Colonic mucosa (tissue), 4 donors: Measurements from ENCODE around the gene MRPL54. TPM values are rescaled to one million over a fixed set of nuclear protein-coding genes. Genes with fewer than 3 reads are reported as not detected.

Experiments
- DNase-seq: peaks from one replicate; pipeline ENCODE4 v3.0.0-alpha.2; 2020
- H3K27ac ChIP-seq: fragments of 200-600 bp; one replicate; pipeline ENCODE4 v1.8.0; 2021
- H3K27me3 ChIP-seq: fragments of 200-600 bp; one replicate; pipeline ENCODE4 v1.8.0; 2021
- H3K36me3 ChIP-seq: fragments of 200-600 bp; one replicate; pipeline ENCODE4 v1.8.0; 2021
- H3K4me1 ChIP-seq: fragments of 200-600 bp; one replicate; pipeline ENCODE4 v1.8.0; 2021; ENCODE audit warnings: mild to moderate bottlenecking
- H3K4me3 ChIP-seq: fragments of 200-600 bp; one replicate; pipeline ENCODE4 v1.8.0; 2021
- H3K9ac ChIP-seq, 2 donors: one replicate each; pipeline ENCODE4 v1.7.0; 2013; ENCODE audit warnings: control low read depth in 2 of 2, low read depth in 2 of 2, low read length in 2 of 2
- H3K9me3 ChIP-seq: fragments of 200-600 bp; one replicate; pipeline ENCODE4 v1.8.0; 2021
- intact Hi-C: fragments of 100-400 bp; cut with DNase I; formaldehyde crosslinking; loops from one replicate; pipeline ENCODE4 v1.14.1; 2022
- total RNA-seq, 2 donors: library from RNA; stranded (reverse); fragmentation: NEBNext Ultra II Directional in 1 of 2; extraction: Animal tissue kit (Norgen Biotek cat#: 25700) in 1 of 2; gene quantifications; one replicate each; pipeline ENCODE4 v1.2.1, GENCODE V29; 2021
- TF ChIP-seq, protein P1 (sequence below): fragments of 200-600 bp; IDR thresholded peaks from one replicate; pipeline ENCODE4 v1.8.0; 2022; ENCODE audit warnings: antibody characterized with exemption, mild to moderate bottlenecking
- donor health status: healthy.
- donor health status: DM: no; HTN: no; CAD: no.
- donor health status: DM: no; HTN: no; CAD: no.

The MRPL54 gene
- total RNA-seq, 2 donors from 2014 or later, result 73.7 to 86.9 TPM

DNA sequence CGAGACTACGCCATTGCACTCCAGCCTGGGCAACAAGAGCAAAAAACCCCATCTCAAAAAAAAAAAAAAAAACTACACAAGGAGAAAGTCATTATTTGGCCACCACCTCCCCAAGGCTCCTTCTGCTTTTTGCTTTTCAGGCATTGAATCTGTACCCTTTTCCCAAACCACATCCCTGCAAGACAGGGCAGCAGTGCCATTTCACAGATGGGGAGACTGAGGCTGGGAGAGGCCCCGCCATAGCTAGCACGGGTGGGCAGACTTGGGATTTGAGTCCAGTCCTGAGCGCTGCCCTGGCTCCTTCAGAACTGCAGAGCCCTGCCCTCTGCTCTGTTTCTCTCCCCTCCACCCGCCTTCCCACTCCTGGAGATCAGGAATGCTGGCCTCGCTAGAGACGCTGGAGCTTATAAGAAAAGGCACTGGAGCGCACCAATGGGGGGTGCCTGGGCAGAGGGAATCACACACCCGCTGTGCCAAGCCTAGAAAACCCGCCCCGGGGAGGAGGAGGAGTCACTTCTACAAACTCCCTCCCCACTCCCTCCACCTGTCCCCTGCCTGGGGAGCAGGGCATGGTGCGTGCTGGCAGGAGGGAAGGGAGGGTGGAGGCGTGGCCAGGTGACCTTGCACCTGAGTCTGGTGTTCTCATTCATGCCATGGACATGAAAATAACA, 36.7 kb upstream of the MRPL54 start:
- DNase-seq, result peak; percentile 94
- Histone ChIP-seq H3K4me1 (peaks cover 17% of the 10 kb centered on the region), H3K4me3 (no peak overlapping the region), H3K27ac (peak overlapping the region; percentile 47), H3K9me3 (no peaks in the 10 kb centered on the region), H3K9ac (peak overlapping the region in 1 of 2 donors; percentile 51), H3K27me3 (no peaks in the 10 kb centered on the region), H3K36me3 (no peaks in the 10 kb centered on the region)
- intact Hi-C loops, result no loop called here
- TF ChIP-seq, protein P1, sequence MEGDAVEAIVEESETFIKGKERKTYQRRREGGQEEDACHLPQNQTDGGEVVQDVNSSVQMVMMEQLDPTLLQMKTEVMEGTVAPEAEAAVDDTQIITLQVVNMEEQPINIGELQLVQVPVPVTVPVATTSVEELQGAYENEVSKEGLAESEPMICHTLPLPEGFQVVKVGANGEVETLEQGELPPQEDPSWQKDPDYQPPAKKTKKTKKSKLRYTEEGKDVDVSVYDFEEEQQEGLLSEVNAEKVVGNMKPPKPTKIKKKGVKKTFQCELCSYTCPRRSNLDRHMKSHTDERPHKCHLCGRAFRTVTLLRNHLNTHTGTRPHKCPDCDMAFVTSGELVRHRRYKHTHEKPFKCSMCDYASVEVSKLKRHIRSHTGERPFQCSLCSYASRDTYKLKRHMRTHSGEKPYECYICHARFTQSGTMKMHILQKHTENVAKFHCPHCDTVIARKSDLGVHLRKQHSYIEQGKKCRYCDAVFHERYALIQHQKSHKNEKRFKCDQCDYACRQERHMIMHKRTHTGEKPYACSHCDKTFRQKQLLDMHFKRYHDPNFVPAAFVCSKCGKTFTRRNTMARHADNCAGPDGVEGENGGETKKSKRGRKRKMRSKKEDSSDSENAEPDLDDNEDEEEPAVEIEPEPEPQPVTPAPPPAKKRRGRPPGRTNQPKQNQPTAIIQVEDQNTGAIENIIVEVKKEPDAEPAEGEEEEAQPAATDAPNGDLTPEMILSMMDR, result no peak

DNA sequence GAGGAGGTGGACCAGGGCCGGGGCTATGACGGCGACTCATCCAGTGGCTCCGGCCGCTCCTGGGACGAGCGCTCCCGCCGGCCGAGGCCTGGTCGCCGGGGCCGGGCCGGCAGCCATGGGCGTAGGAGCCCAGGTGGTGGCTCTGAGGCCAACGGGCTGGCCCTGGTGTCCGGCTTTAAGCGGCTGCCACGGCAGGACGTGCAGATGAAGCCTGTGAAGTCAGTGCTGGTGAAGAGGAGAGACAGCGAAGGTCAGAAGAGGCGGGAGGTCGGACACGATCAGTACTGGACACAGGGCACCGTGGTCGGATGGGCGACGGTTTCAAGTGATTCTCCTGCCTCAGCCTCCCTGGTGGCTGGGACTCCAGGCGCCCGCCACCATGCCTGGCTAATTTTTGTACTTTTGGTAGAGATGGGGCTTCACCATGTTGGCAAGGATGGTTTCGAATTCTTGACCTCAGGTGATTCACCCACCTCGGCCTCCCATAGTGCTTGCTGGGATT, 32.0 kb upstream of the MRPL54 start:
- H3K9ac ChIP-seq, result no peak overlapping the region
- peaks cover 9% of the 10 kb centered on the region for H3K4me1 ChIP-seq
- no peaks in the 10 kb centered on the region for H3K9me3 ChIP-seq
- no peak overlapping the region for H3K27ac ChIP-seq
- TF ChIP-seq, protein P1, result no peak
- H3K36me3 ChIP-seq, result no peaks in the 10 kb centered on the region
- intact Hi-C loops, result no loop called here
- DNase-seq, result no peak
- no peaks in the 10 kb centered on the region for H3K27me3 ChIP-seq
- no peak overlapping the region for H3K4me3 ChIP-seq

DNA sequence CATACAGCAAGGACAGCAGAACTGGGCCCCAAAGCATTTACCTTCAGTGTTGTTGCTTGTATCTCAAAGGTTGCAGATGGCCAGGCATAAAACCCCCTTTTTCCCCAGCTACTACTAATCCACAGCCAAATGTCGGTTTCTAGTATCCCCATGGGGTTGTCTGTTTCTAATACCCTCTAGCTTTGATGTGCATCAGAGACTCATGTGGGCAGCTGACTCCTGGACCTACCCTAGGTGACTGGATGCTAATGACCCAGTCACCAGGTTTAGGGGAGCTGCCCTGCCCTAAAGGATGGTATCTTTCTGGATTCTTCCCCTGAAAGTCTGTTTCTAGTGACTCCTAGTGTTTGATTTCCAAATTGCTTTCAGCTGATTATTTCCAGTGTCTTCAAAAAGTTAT, 30.4 kb upstream of the MRPL54 start:
- Histone ChIP-seq H3K4me3 (no peak overlapping the region), H3K36me3 (no peaks in the 10 kb centered on the region), H3K4me1 (no peaks in the 10 kb centered on the region), H3K27ac (no peak overlapping the region), H3K27me3 (no peaks in the 10 kb centered on the region), H3K9me3 (no peaks in the 10 kb centered on the region), H3K9ac (no peak overlapping the region)
- no peak for DNase-seq
- TF ChIP-seq, protein P1, result no peak
- intact Hi-C loops, result no loop called here

DNA sequence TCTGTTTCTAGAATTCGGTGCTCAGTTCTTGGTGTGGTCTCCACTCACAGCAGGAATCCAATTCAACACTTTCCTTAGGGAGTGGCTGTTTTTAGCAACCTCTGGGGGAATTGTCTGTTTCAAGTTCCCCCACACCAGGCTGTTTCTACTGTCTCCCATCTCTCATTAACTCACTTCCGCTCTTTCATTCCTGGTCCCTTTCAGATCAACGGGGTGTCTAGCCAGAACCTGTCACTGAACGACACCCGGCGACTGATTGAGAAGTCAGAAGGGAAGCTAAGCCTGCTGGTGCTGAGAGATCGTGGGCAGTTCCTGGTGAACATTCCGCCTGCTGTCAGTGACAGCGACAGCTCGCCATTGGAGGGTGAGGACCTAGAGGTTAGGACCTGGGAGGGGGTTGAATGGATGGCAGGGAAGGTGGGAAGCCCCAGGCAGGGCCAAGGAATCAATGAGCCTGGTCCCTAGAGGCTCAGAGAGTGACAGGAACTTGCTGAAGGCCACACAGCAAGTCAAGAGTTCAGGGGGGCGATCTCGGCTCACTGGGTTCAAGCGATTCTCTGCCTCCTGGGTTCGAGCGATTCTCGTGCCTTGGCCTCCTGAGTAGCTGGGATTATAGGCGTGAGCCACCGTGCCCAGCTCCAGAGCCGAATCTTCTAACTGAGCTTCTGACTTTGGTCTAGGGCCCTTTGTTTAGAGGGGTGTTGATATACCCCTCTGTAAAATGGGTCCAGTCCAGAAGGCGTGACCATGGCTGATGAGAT, 28.8 kb upstream of the MRPL54 start:
- Histone ChIP-seq H3K27me3 (no peaks in the 10 kb centered on the region), H3K9me3 (no peaks in the 10 kb centered on the region), H3K4me3 (no peak overlapping the region), H3K4me1 (no peaks in the 10 kb centered on the region), H3K36me3 (peaks cover 7% of the 10 kb centered on the region), H3K9ac (no peak overlapping the region), H3K27ac (no peak overlapping the region)
- intact Hi-C loops, result no loop called here
- TF ChIP-seq, protein P1, result no peak
- no peak for DNase-seq

DNA sequence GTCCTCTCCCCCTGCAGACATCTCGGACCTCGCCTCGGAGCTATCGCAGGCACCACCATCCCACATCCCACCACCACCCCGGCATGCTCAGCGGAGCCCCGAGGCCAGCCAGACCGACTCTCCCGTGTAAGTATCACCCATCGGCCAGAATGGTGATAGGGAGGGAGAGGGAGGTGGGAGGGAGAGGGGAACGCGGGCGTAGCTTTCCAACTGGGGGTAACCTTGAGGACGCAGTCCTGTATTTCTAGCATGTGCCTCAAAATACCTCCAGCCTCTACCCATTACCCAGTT, 28.2 kb upstream of the MRPL54 start:
- H3K36me3 ChIP-seq, result peaks cover 7% of the 10 kb centered on the region
- H3K9me3 ChIP-seq, result no peaks in the 10 kb centered on the region
- no peak overlapping the region for H3K27ac ChIP-seq
- no peak for DNase-seq
- intact Hi-C loops, result no loop called here
- TF ChIP-seq, protein P1, result no peak
- H3K27me3 ChIP-seq, result no peaks in the 10 kb centered on the region
- H3K9ac ChIP-seq, result no peak overlapping the region
- no peak overlapping the region for H3K4me3 ChIP-seq
- no peaks in the 10 kb centered on the region for H3K4me1 ChIP-seq
